Stimulated activated CD4-positive, alpha-beta T cell treated with anti-CD3 and anti-CD28 coated beads, Interleukin-4, amount 100 ng/mL, for 1 hour (primary cell): ENCODE measurements around the gene GSTM5.
"Not testable (repeated sequence)": the region's sequence is repeated elsewhere in the genome, so short reads cannot be mapped to it uniquely, and the experiment has no call there.

ENCODE experiments used
- DNase-seq: peaks from one replicate; pipeline ENCODE4 v3.0.0-alpha.2; 2020

The GSTM5 gene

GRCh38 chr1:109762821-109763645 is 51.0 kb downstream of the GSTM5 start:
- DNase-seq: no peak

- no peak for DNase-seq
Observed at GRCh38 chr1:109763646-109764415, 51.8 kb downstream of the GSTM5 start, which contains the start of gene EPS8L3. TSS of gene EPS8L3 (minus strand) at chr1:109763923. CDS start at chr1:109761749, 2,174 bp downstream.

GRCh38 chr1:109764561-109765482 is 52.8 kb downstream of the GSTM5 start:
- DNase-seq: no peak

DNA sequence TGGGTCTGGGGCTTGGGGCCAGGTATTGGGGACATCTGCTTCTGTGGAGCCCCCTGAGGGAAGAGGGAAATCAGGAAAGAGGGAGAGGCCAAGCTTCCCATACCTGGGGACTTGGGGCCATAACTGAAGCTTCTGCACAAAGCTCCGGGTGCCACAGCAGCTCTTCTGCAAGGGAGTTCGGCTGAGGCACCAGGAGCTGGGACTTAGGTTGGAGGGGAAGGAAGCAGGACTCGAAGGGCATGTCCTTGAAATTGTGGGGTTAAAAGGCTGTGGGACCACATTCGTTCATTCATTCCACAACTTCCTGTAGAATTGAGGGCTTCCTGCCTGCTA is 53.4 kb downstream of the GSTM5 start:
- no peak for DNase-seq

- no peak for DNase-seq
Observed at GRCh38 chr1:109765896-109766615, 54.0 kb downstream of the GSTM5 start.

DNA sequence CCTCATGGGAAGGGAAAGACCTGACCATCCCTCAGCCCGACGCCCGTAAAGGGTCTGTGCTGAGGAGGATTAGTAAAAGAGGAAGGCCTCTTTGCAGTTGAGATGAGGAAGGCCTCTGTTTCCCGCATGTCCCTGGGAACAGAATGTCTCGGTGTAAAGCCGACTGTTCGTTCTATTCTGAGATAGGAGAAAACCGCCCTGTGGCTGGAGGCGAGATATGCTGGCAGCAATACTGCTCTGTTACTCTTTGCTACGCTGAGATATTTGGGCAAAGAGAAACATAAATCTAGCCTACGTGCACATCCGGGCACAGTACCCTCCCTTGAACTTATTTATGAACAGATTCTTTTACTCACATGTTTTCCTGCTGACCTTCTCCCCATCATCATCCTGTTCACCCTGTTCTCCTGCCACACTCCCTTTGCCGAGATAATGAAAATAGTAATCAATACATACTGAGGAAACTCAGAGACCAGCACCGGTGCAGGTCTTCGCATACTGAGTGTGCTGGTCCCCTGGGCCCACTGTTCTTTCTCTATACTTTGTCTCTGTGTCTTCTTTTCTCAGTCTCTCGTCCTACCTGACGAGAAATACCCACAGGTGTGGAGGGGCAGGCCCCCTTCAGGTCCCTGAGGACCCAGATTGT is 55.1 kb downstream of the GSTM5 start:
- DNase-seq: not testable (repeated sequence)
